OCI-LY3 (cell line): Measurements from ENCODE around the gene VOPP1.

Source experiments
- EZH2phosphoT487 ChIP-seq: fragments of 200-600 bp; shearing (Covaris generic); IDR thresholded peaks from 2 replicates; pipeline ENCODE4 v1.6.1; 2018; ENCODE audit warnings: antibody characterized with exemption, mixed run types, low read depth
- TF ChIP-seq, protein P1 (sequence below): fragments of 200-600, 300-600 bp; sonication (generic); IDR thresholded peaks from 2 replicates; pipeline ENCODE4 v1.5.1; 2014; ENCODE audit warnings: antibody characterized with exemption, low read length, low read depth

DNA sequence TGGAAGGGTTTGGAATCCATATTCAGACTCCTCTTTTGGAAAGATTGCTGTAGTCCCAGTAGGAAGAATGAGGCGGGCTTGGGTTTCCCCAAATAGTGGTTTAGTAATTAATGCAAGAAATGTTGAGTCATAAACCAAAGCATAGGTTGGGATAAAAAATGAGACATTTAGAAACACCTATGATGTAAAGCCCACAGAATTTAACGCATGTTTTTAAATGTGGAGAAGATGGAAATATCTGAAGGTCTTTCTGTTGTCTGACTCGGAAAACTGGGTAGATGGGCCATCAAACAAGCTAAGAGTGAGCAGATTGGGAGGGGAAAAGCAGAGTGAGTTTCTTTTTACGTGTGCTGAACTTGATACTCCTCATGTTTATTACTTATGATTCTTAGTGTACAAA, 145.0 kb downstream of the VOPP1 start:
- TF ChIP-seq, protein P1, sequence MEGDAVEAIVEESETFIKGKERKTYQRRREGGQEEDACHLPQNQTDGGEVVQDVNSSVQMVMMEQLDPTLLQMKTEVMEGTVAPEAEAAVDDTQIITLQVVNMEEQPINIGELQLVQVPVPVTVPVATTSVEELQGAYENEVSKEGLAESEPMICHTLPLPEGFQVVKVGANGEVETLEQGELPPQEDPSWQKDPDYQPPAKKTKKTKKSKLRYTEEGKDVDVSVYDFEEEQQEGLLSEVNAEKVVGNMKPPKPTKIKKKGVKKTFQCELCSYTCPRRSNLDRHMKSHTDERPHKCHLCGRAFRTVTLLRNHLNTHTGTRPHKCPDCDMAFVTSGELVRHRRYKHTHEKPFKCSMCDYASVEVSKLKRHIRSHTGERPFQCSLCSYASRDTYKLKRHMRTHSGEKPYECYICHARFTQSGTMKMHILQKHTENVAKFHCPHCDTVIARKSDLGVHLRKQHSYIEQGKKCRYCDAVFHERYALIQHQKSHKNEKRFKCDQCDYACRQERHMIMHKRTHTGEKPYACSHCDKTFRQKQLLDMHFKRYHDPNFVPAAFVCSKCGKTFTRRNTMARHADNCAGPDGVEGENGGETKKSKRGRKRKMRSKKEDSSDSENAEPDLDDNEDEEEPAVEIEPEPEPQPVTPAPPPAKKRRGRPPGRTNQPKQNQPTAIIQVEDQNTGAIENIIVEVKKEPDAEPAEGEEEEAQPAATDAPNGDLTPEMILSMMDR = no peak
- TF ChIP-seq EZH2phosphoT487 = no peak
